Measurements from ENCODE around the gene TMC3.

The TMC3 gene

DNA sequence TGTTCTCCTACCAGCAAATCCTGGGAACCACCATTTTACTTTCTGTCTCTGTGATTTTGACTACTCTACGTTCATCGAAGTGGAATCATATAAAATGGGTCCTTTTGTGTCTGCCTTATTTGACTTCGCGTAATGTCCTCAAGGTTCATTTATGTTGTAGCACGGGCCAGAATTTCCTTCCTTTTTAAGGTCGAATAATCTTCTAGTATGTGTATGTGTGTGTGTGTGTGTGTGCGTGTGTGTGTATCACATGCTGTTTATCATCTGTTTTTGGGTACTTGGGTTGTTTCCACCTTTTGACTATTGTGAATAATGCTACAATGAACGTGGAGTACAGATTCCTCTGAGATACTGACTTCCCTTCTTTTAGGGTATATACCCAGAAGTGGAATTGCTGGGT lies 85.4 kb downstream of the TMC3 start:
- TF ChIP-seq, protein P1, sequence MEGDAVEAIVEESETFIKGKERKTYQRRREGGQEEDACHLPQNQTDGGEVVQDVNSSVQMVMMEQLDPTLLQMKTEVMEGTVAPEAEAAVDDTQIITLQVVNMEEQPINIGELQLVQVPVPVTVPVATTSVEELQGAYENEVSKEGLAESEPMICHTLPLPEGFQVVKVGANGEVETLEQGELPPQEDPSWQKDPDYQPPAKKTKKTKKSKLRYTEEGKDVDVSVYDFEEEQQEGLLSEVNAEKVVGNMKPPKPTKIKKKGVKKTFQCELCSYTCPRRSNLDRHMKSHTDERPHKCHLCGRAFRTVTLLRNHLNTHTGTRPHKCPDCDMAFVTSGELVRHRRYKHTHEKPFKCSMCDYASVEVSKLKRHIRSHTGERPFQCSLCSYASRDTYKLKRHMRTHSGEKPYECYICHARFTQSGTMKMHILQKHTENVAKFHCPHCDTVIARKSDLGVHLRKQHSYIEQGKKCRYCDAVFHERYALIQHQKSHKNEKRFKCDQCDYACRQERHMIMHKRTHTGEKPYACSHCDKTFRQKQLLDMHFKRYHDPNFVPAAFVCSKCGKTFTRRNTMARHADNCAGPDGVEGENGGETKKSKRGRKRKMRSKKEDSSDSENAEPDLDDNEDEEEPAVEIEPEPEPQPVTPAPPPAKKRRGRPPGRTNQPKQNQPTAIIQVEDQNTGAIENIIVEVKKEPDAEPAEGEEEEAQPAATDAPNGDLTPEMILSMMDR (IDR thresholded peaks at IDR 0.05) = no peak
- Histone ChIP-seq H3K4me1 (no peaks in the 10 kb centered on the region), H3K4me2 (ENCODE audit: low read length) (no peak overlapping the region), H2AFZ (no peak overlapping the region), H3K9me3 (ENCODE audit: control insufficient read depth, low read length) (no peaks in the 10 kb centered on the region), H3K79me2 (no peaks in the 10 kb centered on the region), H3K27me3 (ENCODE audit: control insufficient read depth, insufficient read depth, low read length) (no peaks in the 10 kb centered on the region), H3K36me3 (ENCODE audit: control insufficient read depth, insufficient read depth, low read length) (no peaks in the 10 kb centered on the region), H3K27ac (no peak overlapping the region), H3K4me3 (ENCODE audit: low read depth, low read length) (no peak overlapping the region), H3K9ac (no peak overlapping the region)

DNA sequence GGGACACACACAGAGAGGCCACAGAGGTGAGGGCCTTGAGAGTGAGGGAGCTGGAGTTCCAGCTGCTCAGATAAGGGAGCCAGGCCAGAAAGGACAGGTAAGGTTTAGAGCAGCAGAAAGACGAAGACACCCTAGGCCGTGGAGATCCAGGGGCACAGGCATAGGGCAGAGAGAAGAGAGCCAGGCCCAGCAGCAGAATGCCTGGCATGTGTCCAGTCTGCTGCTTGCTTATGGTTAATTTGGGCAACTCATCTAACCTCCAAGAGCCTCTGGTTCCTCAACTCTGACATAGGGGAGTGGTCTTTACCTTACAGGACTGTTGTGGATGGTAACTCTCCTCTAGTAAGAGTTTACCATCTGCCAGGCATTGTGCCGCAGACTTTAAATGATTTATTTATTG lies 86.0 kb downstream of the TMC3 start:
- H3K9ac ChIP-seq = no peak overlapping the region
- H3K27me3 ChIP-seq (ENCODE audit: control insufficient read depth, insufficient read depth, low read length) = no peaks in the 10 kb centered on the region
- no peak overlapping the region for H3K4me2 ChIP-seq (ENCODE audit: low read length)
- no peak overlapping the region for H2AFZ ChIP-seq
- H3K27ac ChIP-seq = no peak overlapping the region
- H3K4me1 ChIP-seq = no peaks in the 10 kb centered on the region
- no peaks in the 10 kb centered on the region for H3K79me2 ChIP-seq
- H3K36me3 ChIP-seq (ENCODE audit: control insufficient read depth, insufficient read depth, low read length) = no peaks in the 10 kb centered on the region
- TF ChIP-seq, protein P1 (IDR thresholded peaks at IDR 0.05) = no peak
- H3K9me3 ChIP-seq (ENCODE audit: control insufficient read depth, low read length) = no peaks in the 10 kb centered on the region
- H3K4me3 ChIP-seq (ENCODE audit: low read depth, low read length) = no peak overlapping the region

DNA sequence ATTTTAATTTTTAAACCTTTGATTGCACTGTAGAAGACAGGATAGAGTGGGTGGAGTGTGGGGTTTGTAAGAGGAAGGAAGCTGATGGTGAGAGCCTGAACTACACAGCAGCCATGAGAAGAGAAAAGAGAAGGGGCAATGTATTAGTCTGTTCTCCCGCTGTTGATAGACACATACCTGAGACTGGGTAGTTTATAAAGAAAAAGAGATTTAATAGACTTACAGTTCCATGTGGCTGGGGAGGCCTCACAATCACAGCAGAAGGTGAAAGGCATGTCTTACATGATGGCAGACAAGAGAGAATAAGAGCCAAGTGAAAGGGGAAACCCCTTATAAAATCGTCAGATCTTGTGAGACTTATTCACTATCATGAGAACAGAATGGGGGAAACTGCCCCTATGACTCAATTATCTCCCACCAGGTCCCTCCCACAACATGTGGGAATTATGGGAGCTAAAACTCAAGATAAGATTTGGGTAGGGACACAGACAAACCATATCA lies 87.3 kb downstream of the TMC3 start:
- no peaks in the 10 kb centered on the region for H3K9me3 ChIP-seq (ENCODE audit: control insufficient read depth, low read length)
- H3K9ac ChIP-seq = no peak overlapping the region
- H3K79me2 ChIP-seq = no peaks in the 10 kb centered on the region
- H3K27me3 ChIP-seq (ENCODE audit: control insufficient read depth, insufficient read depth, low read length) = no peaks in the 10 kb centered on the region
- no peak overlapping the region for H3K4me2 ChIP-seq (ENCODE audit: low read length)
- no peaks in the 10 kb centered on the region for H3K4me1 ChIP-seq
- no peak overlapping the region for H2AFZ ChIP-seq
- TF ChIP-seq, protein P1 (IDR thresholded peaks at IDR 0.05) = no peak
- no peaks in the 10 kb centered on the region for H3K36me3 ChIP-seq (ENCODE audit: control insufficient read depth, insufficient read depth, low read length)
- no peak overlapping the region for H3K27ac ChIP-seq
- H3K4me3 ChIP-seq (ENCODE audit: low read depth, low read length) = no peak overlapping the region

DNA sequence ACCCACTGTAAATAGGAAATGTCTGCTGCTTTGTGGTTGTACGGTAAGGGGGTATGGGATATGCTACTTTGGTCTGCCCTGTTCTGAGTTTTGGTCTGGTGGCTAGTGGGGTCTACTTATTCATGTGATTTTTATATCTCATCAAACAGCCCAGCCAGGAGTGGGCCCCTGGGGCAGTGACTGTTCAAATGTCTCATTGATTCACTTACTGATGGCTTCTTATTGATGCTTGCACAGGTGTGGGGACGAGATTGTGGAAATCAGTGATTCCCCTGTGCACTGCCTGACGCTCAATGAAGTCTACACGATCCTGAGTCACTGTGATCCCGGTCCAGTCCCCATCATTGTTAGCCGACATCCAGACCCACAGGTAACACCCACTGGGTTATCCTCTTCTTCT lies 88.6 kb downstream of the TMC3 start:
- Histone ChIP-seq H2AFZ (no peak overlapping the region), H3K79me2 (no peaks in the 10 kb centered on the region), H3K9me3 (ENCODE audit: control insufficient read depth, low read length) (no peaks in the 10 kb centered on the region), H3K27ac (no peak overlapping the region), H3K4me2 (ENCODE audit: low read length) (no peak overlapping the region), H3K27me3 (ENCODE audit: control insufficient read depth, insufficient read depth, low read length) (no peaks in the 10 kb centered on the region), H3K9ac (no peak overlapping the region), H3K36me3 (ENCODE audit: control insufficient read depth, insufficient read depth, low read length) (no peaks in the 10 kb centered on the region), H3K4me1 (peaks cover 2% of the 10 kb centered on the region), H3K4me3 (ENCODE audit: low read depth, low read length) (no peak overlapping the region)
- TF ChIP-seq, protein P1 (IDR thresholded peaks at IDR 0.05) = no peak

DNA sequence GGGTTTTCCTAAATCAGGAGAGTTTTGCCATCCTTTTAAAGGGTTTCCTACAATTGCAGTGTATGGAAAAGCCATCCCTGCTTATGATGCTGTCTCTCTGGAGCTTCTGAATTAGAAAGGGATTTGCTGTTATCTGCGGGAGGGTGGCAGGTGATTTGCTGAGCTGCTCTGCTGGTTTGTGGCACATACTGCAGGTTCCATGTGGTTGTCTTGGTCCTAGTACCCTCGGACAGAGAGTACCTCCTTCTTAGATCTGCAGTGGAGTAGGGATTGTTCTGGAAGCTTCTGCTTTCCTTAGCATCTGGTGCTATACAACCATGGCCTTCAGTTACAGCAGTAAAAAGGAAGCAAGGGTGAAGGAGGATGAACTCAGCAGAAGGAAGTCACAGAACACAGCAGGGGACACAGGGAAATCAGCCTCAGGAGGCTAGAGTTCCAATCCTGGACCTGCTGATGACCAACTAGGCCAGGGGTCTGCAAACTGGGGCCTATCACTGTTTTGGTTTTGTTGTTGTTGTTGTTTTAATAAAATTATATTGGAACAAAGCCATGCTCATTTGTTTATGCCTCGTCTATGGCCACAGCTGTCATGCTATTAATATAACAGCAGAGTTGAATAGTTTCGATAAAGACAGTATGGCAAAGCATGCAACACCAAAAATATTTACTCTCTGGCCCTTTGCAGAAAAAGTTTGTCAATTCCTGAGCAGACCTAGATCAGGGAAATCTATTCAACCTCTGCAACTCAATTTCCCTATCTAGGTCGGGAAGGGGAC lies 89.6 kb downstream of the TMC3 start:
- H3K36me3 ChIP-seq (ENCODE audit: control insufficient read depth, insufficient read depth, low read length) = no peaks in the 10 kb centered on the region
- H3K4me1 ChIP-seq = peaks cover 3% of the 10 kb centered on the region
- H3K27ac ChIP-seq = no peak overlapping the region

More for the DNA sequence above, 89.6 kb downstream of the TMC3 start:
- Histone ChIP-seq H2AFZ (no peak overlapping the region), H3K9ac (no peak overlapping the region), H3K27me3 (ENCODE audit: control insufficient read depth, insufficient read depth, low read length) (no peaks in the 10 kb centered on the region), H3K9me3 (ENCODE audit: control insufficient read depth, low read length) (no peaks in the 10 kb centered on the region), H3K4me2 (ENCODE audit: low read length) (no peak overlapping the region), H3K79me2 (no peaks in the 10 kb centered on the region), H3K4me3 (ENCODE audit: low read depth, low read length) (no peak overlapping the region)
- TF ChIP-seq, protein P1 (IDR thresholded peaks at IDR 0.05) = no peak
